Fibroblast of pulmonary artery (primary cell): ENCODE results near the gene VWA8.
A peak's percentile ranks its signal among the peaks of the same experiment; 100 is the strongest.

Experiments
- DNase-seq: peaks from one replicate; pipeline ENCODE4 v3.0.0-alpha.2; 2010; ENCODE audit warnings: low read depth
- H3K4me3 ChIP-seq: replicated peaks from 2 replicates; pipeline ENCODE4 v1.5.1; 2011; ENCODE audit warnings: low read depth, mild to moderate bottlenecking, control low read depth, low read length, moderate library complexity
- CTCF ChIP-seq: IDR thresholded peaks from 2 replicates; pipeline ENCODE4 v1.5.1; 2011; ENCODE audit warnings: mild to moderate bottlenecking, control low read depth, low read length, inconsistent platforms; ENCODE audit errors: missing control alignments

The VWA8 gene

GRCh38 chr13:41595298-41595697 is 365.6 kb downstream of the VWA8 start:
- DNase-seq, result no peak
- TF ChIP-seq CTCF, result no peak

GRCh38 chr13:41590643-41591042 is 370.3 kb downstream of the VWA8 start:
- no peak for DNase-seq
- no peak for TF ChIP-seq CTCF
- no peak overlapping the region for H3K4me3 ChIP-seq

More at GRCh38 chr13:41595298-41595697, 365.6 kb downstream of the VWA8 start:
- H3K4me3 ChIP-seq, result no peak overlapping the region

GRCh38 chr13:41590122-41590521 is 370.8 kb downstream of the VWA8 start:
- no peak for TF ChIP-seq CTCF
- no peak for DNase-seq

GRCh38 chr13:41589434-41589833 is 371.5 kb downstream of the VWA8 start:
- H3K4me3 ChIP-seq, result no peak overlapping the region
- no peak for DNase-seq
- no peak for TF ChIP-seq CTCF

More at GRCh38 chr13:41590122-41590521, 370.8 kb downstream of the VWA8 start:
- H3K4me3 ChIP-seq, result no peak overlapping the region

- peak; percentile 85 for DNase-seq
- no peak for TF ChIP-seq CTCF
- no peak overlapping the region for H3K4me3 ChIP-seq
These were observed 372.0 kb downstream of the VWA8 start for GRCh38 chr13:41588899-41589298.

GRCh38 chr13:41588448-41588847 is 372.5 kb downstream of the VWA8 start:
- no peak for DNase-seq
- TF ChIP-seq CTCF, result no peak
- H3K4me3 ChIP-seq, result no peak overlapping the region

GRCh38 chr13:41587490-41587889 is 373.4 kb downstream of the VWA8 start:
- DNase-seq, result no peak
- no peak overlapping the region for H3K4me3 ChIP-seq
- no peak for TF ChIP-seq CTCF
